ENCODE measurements around the gene PNRC2. TPM values are rescaled to one million over a fixed set of nuclear protein-coding genes. Genes with fewer than 3 reads are reported as not detected.

The PNRC2 gene
- total RNA-seq, 4 donors from 2014 or later, result 77.9 to 157 (median 104) TPM

DNA sequence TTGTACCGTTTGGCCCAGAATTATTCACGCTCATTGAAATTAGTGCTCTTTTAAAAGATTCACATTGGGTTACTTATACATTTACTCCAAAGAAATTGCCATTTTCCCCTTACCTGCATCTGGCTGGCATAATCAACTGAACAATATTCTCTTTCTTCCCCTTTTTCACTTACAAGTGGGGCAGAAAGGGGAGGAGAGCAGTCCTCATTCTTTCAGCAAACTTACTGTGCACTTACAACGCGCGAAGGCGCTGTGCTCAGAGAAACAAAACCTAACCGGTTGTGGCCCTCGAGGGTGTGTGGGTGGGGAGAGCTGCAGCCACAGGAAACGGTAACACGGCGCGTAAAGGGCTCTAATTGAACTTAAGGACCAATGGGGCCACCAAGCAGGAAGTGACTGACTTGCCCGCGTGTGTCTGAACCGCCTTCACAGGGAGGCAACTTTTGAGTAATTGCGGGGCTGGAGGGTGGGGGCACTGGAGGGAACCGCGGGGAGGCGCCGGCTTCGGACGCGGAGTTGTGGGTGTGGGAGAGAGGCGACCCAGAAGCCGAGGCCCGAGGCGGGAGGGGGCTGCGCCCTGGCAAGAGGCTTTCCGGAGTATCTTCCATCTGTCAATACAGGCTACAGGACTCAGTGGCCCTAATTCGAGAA, 693 bp upstream of the PNRC2 start:
- Histone ChIP-seq H3K4me1 (peaks cover 0 to 23% (median 9%) of the 10 kb centered on the region in 4 donors), H3K36me3 (peaks cover 0 to 10% (median 0%) of the 10 kb centered on the region in 3 donors)
- TF ChIP-seq, protein P1, sequence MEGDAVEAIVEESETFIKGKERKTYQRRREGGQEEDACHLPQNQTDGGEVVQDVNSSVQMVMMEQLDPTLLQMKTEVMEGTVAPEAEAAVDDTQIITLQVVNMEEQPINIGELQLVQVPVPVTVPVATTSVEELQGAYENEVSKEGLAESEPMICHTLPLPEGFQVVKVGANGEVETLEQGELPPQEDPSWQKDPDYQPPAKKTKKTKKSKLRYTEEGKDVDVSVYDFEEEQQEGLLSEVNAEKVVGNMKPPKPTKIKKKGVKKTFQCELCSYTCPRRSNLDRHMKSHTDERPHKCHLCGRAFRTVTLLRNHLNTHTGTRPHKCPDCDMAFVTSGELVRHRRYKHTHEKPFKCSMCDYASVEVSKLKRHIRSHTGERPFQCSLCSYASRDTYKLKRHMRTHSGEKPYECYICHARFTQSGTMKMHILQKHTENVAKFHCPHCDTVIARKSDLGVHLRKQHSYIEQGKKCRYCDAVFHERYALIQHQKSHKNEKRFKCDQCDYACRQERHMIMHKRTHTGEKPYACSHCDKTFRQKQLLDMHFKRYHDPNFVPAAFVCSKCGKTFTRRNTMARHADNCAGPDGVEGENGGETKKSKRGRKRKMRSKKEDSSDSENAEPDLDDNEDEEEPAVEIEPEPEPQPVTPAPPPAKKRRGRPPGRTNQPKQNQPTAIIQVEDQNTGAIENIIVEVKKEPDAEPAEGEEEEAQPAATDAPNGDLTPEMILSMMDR (IDR thresholded peaks at IDR 0.05), result peak; percentile 7 to 63 (median 31)
- peak; percentile 34 to 62 for TF ChIP-seq POLR2A (IDR thresholded peaks at IDR 0.05)

DNA sequence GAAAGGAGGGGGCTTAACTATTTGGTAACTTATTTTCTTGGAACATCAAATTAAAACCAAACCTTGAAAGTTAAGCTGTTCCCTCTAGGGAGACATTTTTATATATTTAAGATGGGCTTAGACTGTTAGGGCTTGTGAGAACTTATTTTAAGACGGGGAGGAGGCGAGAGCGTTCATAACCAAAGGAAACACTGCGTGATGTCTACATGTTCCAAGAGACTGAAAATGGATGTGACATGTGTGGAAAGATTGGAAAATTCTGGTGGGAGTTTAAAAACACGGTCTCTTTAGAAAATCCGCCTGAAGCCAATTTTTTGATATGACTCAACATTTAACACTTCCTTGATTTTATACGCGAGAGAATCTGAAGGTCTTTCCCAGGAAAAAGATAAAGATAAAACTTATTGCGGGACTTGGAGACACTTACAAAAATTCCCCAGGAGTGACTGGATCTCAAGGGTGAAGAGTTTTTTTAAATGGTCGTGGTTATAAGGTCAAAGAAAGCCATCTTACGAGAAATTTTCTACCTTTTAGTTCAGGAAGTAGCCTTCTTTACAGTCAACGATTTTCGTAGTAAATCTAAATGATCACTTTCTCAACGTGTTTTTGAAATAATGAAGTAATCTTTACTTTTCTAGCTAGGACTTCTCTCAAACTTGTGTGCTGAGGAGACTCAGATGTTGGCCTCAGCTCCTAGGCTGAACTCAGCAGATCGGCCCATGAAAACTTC, 828 bp downstream of the PNRC2 start:
- peaks cover 0 to 13% (median 0%) of the 10 kb centered on the region in 3 donors for H3K36me3 ChIP-seq
- peak overlapping the region; percentile 96 to 100 (median 99) for H3K27ac ChIP-seq
- peak overlapping the region; percentile 68 to 95 (median 78) for H3K4me3 ChIP-seq
- H3K27me3 ChIP-seq, result no peaks in the 10 kb centered on the region
- no peaks in the 10 kb centered on the region for H3K9me3 ChIP-seq
- peaks cover 0 to 34% (median 15%) of the 10 kb centered on the region in 4 donors for H3K4me1 ChIP-seq
- DNase-seq, result no peak
- TF ChIP-seq, protein P1 (IDR thresholded peaks at IDR 0.05), result no peak
- TF ChIP-seq POLR2A (IDR thresholded peaks at IDR 0.05), result no peak

More for the DNA sequence above, 693 bp upstream of the PNRC2 start:
- Histone ChIP-seq H3K27me3 (no peaks in the 10 kb centered on the region), H3K4me3 (peak overlapping the region; percentile 68 to 95 (median 78)), H3K27ac (peak overlapping the region; percentile 96 to 100 (median 99)), H3K9me3 (no peaks in the 10 kb centered on the region)
- peak; percentile 86 to 97 (median 94) for DNase-seq

DNA sequence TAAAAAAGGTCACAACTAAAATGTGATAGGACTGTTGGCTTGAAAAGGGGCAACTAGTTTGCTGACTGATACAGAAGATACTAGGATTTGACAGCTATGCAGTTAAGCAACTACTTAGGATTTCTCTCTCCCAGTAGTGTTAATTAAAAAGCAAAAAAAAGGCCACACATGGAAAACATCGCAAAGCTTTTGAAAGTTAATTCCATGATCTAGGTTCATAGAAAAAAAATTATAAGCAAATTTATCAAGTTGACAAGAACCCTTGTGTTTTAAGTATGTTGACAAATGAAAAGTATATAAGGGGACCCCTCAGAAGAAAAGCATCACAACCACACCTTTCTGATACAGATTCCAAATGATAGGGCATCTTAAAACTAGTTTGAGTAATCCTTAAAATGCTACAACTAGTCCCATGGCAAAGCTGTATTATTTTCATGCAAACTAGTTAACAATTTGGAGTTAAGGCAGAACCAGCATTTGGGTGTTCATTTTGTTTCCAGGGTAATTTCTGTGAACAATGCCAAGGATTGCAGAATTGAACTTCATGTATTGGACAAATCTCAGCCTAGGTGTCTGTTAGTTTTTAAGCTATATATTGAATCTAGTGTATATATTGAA, 4.1 kb downstream of the PNRC2 start:
- peaks cover 0 to 28% (median 0%) of the 10 kb centered on the region in 3 donors for H3K36me3 ChIP-seq
- H3K4me1 ChIP-seq, result peaks cover 0 to 28% (median 7%) of the 10 kb centered on the region in 4 donors
- H3K27ac ChIP-seq, result peak overlapping the region in 2 of 4 donors; percentile 20 to 44
- no peaks in the 10 kb centered on the region for H3K27me3 ChIP-seq
- no peaks in the 10 kb centered on the region for H3K9me3 ChIP-seq
- TF ChIP-seq, protein P1 (IDR thresholded peaks at IDR 0.05), result no peak
- TF ChIP-seq POLR2A (IDR thresholded peaks at IDR 0.05), result no peak
- H3K4me3 ChIP-seq, result no peak overlapping the region
- no peak for DNase-seq

DNA sequence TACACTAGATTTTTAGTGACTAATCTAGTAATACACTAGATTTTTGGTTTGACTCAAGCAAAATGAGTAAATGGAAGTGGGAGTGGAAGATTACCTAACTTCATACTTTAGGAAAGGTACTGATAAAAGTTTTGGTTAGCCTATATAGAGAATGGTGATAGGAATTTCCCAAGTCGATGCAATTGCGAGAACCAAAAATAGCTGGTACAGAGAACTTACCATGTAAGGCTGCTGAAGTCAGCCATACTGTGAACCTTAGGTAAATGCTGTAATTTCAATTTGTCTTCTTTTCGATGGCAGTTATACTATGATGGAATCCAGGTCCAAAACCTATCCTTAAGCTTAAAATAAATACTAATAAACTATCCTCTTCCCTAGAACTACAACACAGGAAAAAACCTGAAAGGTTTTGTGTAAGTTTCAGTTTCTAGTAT, 4.6 kb downstream of the PNRC2 start:
- no peak for DNase-seq
- peak overlapping the region in 2 of 4 donors; percentile 20 to 51 for H3K27ac ChIP-seq
- no peak overlapping the region for H3K4me3 ChIP-seq
- H3K9me3 ChIP-seq, result no peaks in the 10 kb centered on the region
- peaks cover 0 to 33% (median 0%) of the 10 kb centered on the region in 3 donors for H3K36me3 ChIP-seq
- H3K27me3 ChIP-seq, result no peaks in the 10 kb centered on the region
- peaks cover 0 to 28% (median 7%) of the 10 kb centered on the region in 4 donors for H3K4me1 ChIP-seq
- TF ChIP-seq POLR2A (IDR thresholded peaks at IDR 0.05), result no peak
- TF ChIP-seq, protein P1 (IDR thresholded peaks at IDR 0.05), result no peak

Data from Peyer's patch (tissue), 4 donors.